Mucosa of rectum (tissue), 2 donors: ENCODE results near the gene BTN1A1.
"Not testable (repeated sequence)": the region's sequence is repeated elsewhere in the genome, so short reads cannot be mapped to it uniquely, and the experiment has no call there.

Experiments used
- H3K27ac ChIP-seq, 2 donors: one replicate each; pipeline ENCODE4 v1.7.0; 2013; ENCODE audit warnings: inconsistent platforms in 2 of 2, low read depth in 2 of 2, low read length in 2 of 2
- H3K27me3 ChIP-seq, 2 donors: one replicate each; pipeline ENCODE4 v1.7.0; 2013; ENCODE audit warnings: low read length in 2 of 2; ENCODE audit not compliant: control insufficient read depth in 2 of 2, insufficient read depth in 2 of 2
- H3K36me3 ChIP-seq, 2 donors: one replicate each; pipeline ENCODE4 v1.7.0; 2013; ENCODE audit warnings: low read length in 2 of 2; ENCODE audit not compliant: control insufficient read depth in 2 of 2, insufficient read depth in 2 of 2
- H3K4me1 ChIP-seq, 2 donors: one replicate each; pipeline ENCODE4 v1.7.0; 2013; ENCODE audit warnings: low read length in 2 of 2, mild to moderate bottlenecking in 1 of 2; ENCODE audit not compliant: control insufficient read depth in 2 of 2, insufficient read depth in 2 of 2
- H3K4me3 ChIP-seq, 2 donors: one replicate each; pipeline ENCODE4 v1.7.0; 2013; ENCODE audit warnings: low read length in 2 of 2
- H3K9ac ChIP-seq, 2 donors: one replicate each; pipeline ENCODE4 v1.7.0; 2013; ENCODE audit warnings: low read length in 2 of 2, low read depth in 1 of 2, mild to moderate bottlenecking in 1 of 2
- H3K9me3 ChIP-seq, 2 donors: one replicate each; pipeline ENCODE4 v1.7.0; 2013; ENCODE audit warnings: low read length in 2 of 2; ENCODE audit not compliant: control insufficient read depth in 2 of 2
- donor health status: healthy.
- donor health status: Normal muscosa, but diverticular disease.

Gene BTN1A1

GRCh38 chr6:26500102-26500501 lies at the start of gene BTN1A1:
TSS of gene BTN1A1 (plus strand) at chr6:26500303. CDS start at chr6:26501287, 984 bp downstream.
- H3K36me3 ChIP-seq = no peaks in the 10 kb centered on the region
- H3K9ac ChIP-seq = no peak within 1 kb of the TSS
- peaks cover 7 to 10% of the 10 kb centered on the region in 2 donors for H3K4me1 ChIP-seq
- peaks cover 14 to 15% of the 10 kb centered on the region in 2 donors for H3K27me3 ChIP-seq
- no peaks in the 10 kb centered on the region for H3K9me3 ChIP-seq
- no peak within 1 kb of the TSS for H3K4me3 ChIP-seq
- no peak within 1 kb of the TSS for H3K27ac ChIP-seq

GRCh38 chr6:26452631-26453235 lies 47.4 kb upstream of the BTN1A1 start:
- H3K4me1 ChIP-seq = peaks cover 3 to 5% of the 10 kb centered on the region in 2 donors
- H3K4me3 ChIP-seq = no peak overlapping the region
- no peaks in the 10 kb centered on the region for H3K9me3 ChIP-seq
- H3K27me3 ChIP-seq = no peaks in the 10 kb centered on the region
- H3K36me3 ChIP-seq = peaks cover 11 to 16% of the 10 kb centered on the region in 2 donors
- no peak overlapping the region for H3K27ac ChIP-seq
- H3K9ac ChIP-seq = no peak overlapping the region

- no peaks in the 10 kb centered on the region for H3K27me3 ChIP-seq
- peaks cover 10 to 13% of the 10 kb centered on the region in 2 donors for H3K4me1 ChIP-seq
- H3K36me3 ChIP-seq = peaks cover 9 to 13% of the 10 kb centered on the region in 2 donors
- H3K9ac ChIP-seq = no peak overlapping the region
- no peak overlapping the region for H3K27ac ChIP-seq
- no peak overlapping the region for H3K4me3 ChIP-seq
- H3K9me3 ChIP-seq = no peaks in the 10 kb centered on the region
Measured at GRCh38 chr6:26454631-26455030, 45.5 kb upstream of the BTN1A1 start.

- Histone ChIP-seq H3K4me1 (peaks cover 13 to 18% of the 10 kb centered on the region in 2 donors), H3K27ac (no peak overlapping the region), H3K36me3 (peaks cover 12% of the 10 kb centered on the region in 2 donors)
Measured at GRCh38 chr6:26455357-26455970, 44.6 kb upstream of the BTN1A1 start.

GRCh38 chr6:26457264-26457805 lies 42.8 kb upstream of the BTN1A1 start:
- no peaks in the 10 kb centered on the region for H3K9me3 ChIP-seq
- H3K27ac ChIP-seq = peak overlapping the region; percentile 86 to 96
- H3K36me3 ChIP-seq = peaks cover 19% of the 10 kb centered on the region in 2 donors
- H3K9ac ChIP-seq = peak overlapping the region; percentile 49 to 93
- H3K4me1 ChIP-seq = peaks cover 13 to 20% of the 10 kb centered on the region in 2 donors
- H3K4me3 ChIP-seq = peak overlapping the region; percentile 83 to 95
- no peaks in the 10 kb centered on the region for H3K27me3 ChIP-seq

More at GRCh38 chr6:26455357-26455970, 44.6 kb upstream of the BTN1A1 start:
- H3K9ac ChIP-seq = no peak overlapping the region
- H3K4me3 ChIP-seq = no peak overlapping the region
- H3K9me3 ChIP-seq = no peaks in the 10 kb centered on the region
- no peaks in the 10 kb centered on the region for H3K27me3 ChIP-seq

GRCh38 chr6:26457806-26458688 lies 42.1 kb upstream of the BTN1A1 start, which contains the start of gene BTN2A1:
TSS of gene BTN2A1 (plus strand) at chr6:26457955. CDS start at chr6:26458637, 682 bp downstream.
- Histone ChIP-seq H3K27ac (peak within 1 kb of the TSS; percentile 86 to 96), H3K4me3 (peak within 1 kb of the TSS; percentile 83 to 95), H3K36me3 (peaks cover 26% of the 10 kb centered on the region in 2 donors), H3K27me3 (no peaks in the 10 kb centered on the region), H3K9me3 (no peaks in the 10 kb centered on the region), H3K4me1 (peaks cover 13 to 20% of the 10 kb centered on the region in 2 donors), H3K9ac (peak within 1 kb of the TSS; percentile 82 to 93)

- Histone ChIP-seq H3K27me3 (no peaks in the 10 kb centered on the region), H3K4me1 (peaks cover 13 to 20% of the 10 kb centered on the region in 2 donors), H3K9ac (peak overlapping the region in 1 of 2 donors; percentile 5), H3K4me3 (peak overlapping the region; percentile 25 to 83), H3K9me3 (no peaks in the 10 kb centered on the region), H3K27ac (no peak overlapping the region), H3K36me3 (peaks cover 34 to 37% of the 10 kb centered on the region in 2 donors)
Measured at GRCh38 chr6:26459023-26459810, 40.9 kb upstream of the BTN1A1 start.

- not testable (repeated sequence) for H3K27me3 ChIP-seq, H3K9me3 ChIP-seq, H3K27ac ChIP-seq, H3K4me3 ChIP-seq, H3K9ac ChIP-seq
- Histone ChIP-seq H3K4me1 (peaks cover 13 to 20% of the 10 kb centered on the region in 2 donors), H3K36me3 (peaks cover 56 to 58% of the 10 kb centered on the region in 2 donors)
Measured at GRCh38 chr6:26461353-26461752, 38.8 kb upstream of the BTN1A1 start.

GRCh38 chr6:26464014-26464413 lies 36.1 kb upstream of the BTN1A1 start:
- H3K9me3 ChIP-seq = no peaks in the 10 kb centered on the region

More at GRCh38 chr6:26464014-26464413, 36.1 kb upstream of the BTN1A1 start:
- H3K27ac ChIP-seq = no peak overlapping the region
- no peak overlapping the region for H3K4me3 ChIP-seq
- no peak overlapping the region for H3K9ac ChIP-seq
- peaks cover 72 to 79% of the 10 kb centered on the region in 2 donors for H3K36me3 ChIP-seq
- no peaks in the 10 kb centered on the region for H3K27me3 ChIP-seq
- H3K4me1 ChIP-seq = peaks cover 9 to 13% of the 10 kb centered on the region in 2 donors
